Epithelial cell of prostate (primary cell): ENCODE data around the gene DCHS2.

Experiments used
- DNase-seq: peaks from one replicate; pipeline ENCODE4 v3.0.0-alpha.2; 2011; ENCODE audit warnings: low read depth, low spot score
- H3K27ac ChIP-seq: fragments of 450-650 bp; 2 replicates; pipeline ENCODE4 v1.5.1; 2017; ENCODE audit warnings: mild to moderate bottlenecking

Gene DCHS2

DNA sequence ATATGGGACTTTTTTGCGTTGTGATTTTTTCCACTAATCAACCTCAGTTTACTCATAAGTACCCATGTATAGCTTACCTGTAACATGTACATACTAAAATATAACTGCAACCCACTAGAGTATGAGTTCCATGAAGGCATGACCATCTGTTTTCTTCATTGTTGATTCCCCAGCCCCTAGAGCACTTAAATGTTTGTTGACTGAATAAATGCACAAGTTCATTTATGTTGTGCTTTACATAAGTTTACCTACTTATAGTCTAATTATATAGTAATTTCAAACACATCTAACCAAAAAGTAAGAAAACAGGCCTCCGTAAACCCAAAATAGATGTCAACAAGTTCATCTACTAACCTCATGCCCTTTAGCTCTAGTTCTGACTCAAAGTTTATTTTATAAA is 34.7 kb downstream of the DCHS2 start:
- H3K27ac ChIP-seq: no peak overlapping the region
- no peak for DNase-seq

DNA sequence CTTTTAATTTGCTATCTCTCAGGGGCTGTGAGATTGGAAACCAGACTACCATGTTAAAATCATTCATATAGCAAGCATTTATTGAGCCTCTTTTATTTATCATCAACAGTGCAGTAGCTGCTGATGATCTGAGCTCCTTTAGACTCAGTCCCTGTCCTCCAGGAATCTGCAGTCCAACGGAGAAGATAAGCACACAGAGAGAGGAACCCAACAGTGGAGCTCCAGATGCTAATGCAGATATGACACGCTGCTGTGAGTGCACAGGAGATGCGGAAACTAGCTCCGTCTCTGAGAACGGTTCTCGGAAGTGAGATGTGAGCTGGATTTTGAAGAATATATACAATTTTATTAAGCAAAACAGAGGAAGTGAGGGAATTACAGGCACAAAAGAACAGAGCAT is 35.4 kb downstream of the DCHS2 start:
- no peak for DNase-seq
- no peak overlapping the region for H3K27ac ChIP-seq

DNA sequence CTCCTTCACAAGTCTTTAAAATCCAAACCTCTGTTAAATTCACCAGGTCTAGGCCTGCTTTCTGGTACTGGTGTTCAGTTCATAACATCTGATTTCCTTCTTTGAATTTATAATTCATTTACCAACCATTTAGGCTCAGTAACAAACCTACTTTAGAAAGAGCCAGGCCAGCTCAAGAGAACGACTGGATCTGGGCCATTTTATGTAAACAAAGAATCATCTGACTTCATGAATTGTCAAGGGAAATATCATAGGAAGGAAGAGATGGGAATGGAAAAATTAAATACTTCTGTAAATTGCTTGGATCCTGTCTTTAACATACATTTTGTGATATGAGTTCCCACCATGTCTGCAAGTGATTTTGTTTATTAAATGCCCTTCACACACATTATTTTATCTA is 36.5 kb downstream of the DCHS2 start:
- no peak overlapping the region for H3K27ac ChIP-seq
- no peak for DNase-seq

DNA sequence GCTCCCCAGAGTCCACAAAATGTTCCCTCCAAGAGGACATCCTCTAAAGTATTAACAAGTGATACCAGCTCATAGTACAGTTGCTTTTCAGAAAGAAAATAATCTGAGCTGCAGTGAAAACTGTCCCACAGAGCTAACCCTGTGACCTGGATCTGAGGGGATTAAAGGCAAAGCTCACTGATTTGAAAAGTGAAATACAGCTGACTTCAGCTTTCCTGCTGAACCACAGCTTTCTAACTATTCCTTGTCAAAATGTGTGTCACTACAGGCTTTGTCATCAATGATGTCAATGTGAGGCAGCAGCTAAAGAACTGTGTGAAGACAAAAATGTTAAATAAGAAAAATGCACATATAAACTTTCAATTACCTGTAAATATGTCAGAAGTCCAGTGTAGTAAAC is 36.9 kb downstream of the DCHS2 start:
- DNase-seq: no peak
- H3K27ac ChIP-seq: no peak overlapping the region

DNA sequence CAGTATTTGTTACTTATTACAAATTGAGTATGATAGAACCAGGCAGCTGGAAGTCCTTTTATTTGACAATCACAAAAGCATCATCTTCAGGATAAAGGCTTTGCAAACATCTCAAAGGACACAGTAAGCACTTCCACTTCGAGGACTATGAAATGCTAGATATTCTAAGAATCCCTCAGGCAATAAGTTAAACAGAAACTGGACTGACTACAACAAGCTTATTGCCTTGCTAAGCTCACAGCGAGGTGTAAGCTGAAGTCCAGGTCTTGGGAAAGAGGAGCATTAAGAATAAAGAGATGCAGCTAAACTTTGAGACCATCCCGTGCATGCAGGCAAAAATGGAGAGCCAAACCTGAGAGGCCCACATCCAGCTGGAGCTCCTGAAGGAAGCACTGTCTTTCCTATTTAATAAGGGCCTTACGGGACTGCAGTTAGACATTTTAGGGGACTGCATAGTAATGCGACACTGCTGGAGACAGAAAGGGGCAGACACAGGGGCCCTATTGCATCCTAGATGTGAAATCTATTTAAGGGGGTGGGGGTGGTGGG is 38.7 kb downstream of the DCHS2 start:
- no peak for DNase-seq
- H3K27ac ChIP-seq: no peak overlapping the region

DNA sequence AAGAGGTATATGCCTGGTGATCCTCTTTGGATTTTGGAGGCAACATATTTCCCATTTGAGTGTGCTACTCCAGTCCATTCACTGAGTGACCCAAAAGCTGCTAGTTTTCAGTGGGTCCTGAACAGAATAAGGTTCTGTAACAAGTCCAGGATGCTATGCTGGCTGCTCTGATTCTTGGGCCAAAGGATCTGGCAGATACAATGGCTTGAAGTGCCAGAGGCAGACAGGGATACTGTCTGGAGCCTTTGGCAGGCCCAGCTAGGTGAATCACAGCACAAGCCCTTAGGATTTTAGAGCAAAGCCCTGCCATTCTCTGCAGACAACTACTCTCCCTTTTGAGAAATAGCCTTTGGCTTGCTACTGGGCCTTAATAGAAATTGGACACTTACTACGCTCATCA is 40.6 kb downstream of the DCHS2 start:
- H3K27ac ChIP-seq: no peak overlapping the region
- DNase-seq: no peak

DNA sequence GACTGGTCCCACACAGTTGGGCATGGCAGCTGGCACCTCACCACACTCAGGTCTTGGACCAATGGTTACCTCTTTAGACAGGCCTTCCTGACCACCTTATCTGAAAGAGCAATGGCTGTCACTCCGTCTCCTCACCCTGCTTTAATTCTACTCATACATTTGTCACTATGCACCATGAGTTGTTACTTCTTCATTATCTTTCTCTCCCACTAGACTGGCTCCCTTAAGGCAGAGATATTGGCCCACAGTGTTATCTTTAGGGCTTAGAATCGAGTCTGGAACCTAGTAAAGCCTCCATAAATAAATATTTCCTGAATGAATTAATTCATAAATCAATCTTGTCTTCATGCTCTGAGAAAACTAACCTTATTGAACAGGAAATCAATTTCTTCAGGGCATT is 46.6 kb downstream of the DCHS2 start:
- DNase-seq: no peak
- H3K27ac ChIP-seq: no peak overlapping the region

DNA sequence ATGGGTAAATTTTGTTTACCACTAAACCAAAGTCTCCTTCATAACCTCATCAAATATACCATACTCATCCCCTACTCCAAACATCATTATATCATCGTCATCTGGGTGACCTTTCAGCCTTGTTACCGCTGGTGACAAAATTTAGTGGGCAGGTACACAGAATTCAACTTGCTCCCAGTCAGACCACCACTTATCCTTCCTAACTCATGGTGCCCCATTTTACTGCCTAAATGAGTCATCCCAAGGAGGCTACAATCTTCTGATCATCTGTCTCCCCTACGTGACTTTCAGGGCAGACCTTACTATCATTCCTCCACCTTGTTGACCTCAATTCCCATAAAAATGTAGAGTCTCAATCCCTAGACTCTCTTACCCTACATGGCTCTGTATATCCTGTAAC is 49.6 kb downstream of the DCHS2 start:
- no peak overlapping the region for H3K27ac ChIP-seq
- no peak for DNase-seq

DNA sequence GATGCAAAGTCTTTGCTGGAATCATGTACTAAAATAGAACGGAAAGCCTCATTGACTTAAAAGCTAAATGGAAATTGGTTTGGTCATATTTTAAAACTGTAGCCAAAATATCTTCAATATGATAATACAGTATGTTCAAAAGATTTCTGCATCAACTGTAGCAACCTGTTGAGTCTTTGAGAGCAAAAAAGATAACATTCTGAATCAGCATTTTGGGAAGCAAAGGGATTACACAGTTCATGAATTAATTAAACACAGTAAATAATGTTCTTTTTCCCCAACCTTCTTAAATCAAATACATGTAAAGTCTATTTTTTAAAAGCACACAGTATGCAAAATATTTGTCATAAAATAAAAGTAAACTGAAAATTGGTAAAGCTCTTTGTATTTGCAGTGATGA is 50.5 kb downstream of the DCHS2 start:
- no peak overlapping the region for H3K27ac ChIP-seq
- no peak for DNase-seq

DNA sequence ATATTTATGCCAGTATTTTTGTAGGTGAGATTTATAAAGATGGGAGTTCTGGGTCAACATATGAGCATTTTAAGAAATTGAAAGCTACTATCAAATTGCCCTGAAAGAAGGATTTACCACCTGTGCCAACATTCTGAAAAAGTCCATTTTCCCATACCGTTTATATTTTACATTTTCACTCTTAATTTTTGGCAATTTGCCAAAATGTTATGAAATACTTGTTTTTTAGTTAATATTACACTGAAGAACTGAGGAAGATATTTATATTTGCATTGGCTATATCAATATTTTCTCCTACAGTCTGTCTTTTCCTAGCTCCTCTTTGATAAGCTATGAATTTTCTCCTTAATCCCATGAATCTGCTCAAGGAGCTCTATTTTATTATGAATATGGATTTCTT is 52.4 kb downstream of the DCHS2 start:
- no peak overlapping the region for H3K27ac ChIP-seq
- DNase-seq: no peak

DNA sequence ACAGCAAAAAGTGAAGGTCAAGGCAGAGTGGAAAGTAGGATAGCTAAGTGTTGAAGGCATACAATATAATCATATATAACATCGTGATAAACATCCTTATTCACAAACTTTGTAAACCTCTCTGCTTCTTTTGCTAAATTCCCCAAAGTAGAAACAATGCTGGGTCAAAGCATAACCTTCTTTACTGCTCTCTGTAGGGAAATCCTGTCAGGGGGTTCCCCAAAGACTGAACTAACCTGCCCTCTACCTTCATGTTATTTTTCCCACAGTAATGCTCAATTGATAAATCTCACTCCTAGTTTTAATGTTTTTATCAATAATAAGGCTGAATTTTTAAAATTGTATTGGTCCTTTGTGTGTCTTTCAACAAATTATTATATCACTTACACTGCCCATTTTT is 55.7 kb downstream of the DCHS2 start:
- H3K27ac ChIP-seq: no peak overlapping the region
- DNase-seq: no peak

DNA sequence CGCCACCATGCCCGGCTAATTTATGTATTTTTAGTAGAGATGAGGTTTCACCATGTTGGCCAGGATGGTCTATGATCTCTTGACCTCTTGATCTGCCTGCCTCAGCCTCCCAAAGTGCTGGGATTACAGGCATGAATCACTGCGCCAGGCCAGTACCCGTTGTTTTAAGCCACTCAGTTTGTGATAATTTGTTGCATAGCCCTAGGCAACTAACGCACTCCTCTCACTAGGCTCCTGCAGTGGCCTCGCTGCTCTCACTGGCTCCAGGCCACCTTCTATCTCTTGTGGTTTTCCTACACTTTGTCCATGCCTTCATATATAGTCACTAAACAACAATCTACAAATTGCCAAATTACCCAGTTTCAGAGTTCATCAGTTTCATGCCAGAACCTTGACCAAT is 58.1 kb downstream of the DCHS2 start:
- no peak for DNase-seq
- H3K27ac ChIP-seq: no peak overlapping the region

DNA sequence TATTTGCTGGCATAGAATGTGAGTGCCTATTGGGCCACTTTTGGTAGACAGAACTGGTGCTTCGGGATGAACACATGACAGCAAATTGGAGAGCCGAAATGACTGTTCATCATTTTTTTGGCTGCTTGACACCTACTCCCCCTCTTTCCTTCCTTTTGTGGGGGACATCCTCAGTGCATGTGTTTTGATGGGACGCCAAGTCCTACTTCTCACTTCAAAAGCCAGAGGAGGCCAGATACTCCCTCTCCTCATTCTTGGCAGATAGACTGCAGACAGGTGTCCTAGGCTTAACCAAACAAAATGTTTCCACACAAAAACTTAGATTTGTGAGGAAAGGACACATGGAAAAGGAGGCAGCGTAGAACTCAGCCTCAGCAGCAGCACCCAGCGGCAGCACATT is 62.4 kb downstream of the DCHS2 start:
- DNase-seq: no peak
- H3K27ac ChIP-seq: no peak overlapping the region

DNA sequence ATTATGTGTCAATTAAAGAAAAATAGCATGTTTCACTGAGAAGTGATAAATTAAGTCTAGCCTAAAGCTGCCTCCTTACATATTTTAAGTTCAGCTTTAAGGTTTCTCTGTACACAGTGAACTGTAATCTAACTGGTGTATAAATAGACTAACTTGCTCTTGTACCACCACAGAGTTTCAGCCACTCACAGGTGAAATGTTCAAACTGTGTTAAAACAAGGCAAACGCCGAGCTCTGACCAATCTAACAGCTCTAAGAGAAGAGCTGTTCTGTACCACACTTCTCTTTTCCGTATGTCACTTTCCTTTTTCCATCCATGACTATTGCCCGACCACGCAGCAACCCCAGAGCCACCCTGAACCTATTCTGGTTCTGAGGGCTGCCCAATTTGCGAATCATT is 64.5 kb downstream of the DCHS2 start:
- DNase-seq: no peak
- H3K27ac ChIP-seq: no peak overlapping the region

DNA sequence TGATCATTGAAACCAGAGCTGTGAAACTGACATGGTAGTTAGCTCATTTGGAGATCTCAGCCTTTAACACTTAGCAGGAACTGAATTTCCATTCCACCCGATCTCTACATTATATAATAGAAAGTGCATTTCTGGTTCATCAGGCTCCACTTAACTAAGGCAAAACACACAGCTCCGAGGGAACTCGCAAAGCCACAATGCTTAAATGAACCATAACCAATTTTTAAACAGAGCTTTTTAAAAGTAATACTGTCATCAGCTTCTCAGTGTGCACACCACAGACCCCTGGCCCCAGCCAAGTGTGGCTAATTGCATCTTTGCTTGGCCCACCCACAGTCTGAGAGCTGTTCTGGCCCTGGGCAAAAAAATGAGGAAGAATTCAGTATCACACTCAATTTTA is 66.1 kb downstream of the DCHS2 start:
- H3K27ac ChIP-seq: no peak overlapping the region
- no peak for DNase-seq

DNA sequence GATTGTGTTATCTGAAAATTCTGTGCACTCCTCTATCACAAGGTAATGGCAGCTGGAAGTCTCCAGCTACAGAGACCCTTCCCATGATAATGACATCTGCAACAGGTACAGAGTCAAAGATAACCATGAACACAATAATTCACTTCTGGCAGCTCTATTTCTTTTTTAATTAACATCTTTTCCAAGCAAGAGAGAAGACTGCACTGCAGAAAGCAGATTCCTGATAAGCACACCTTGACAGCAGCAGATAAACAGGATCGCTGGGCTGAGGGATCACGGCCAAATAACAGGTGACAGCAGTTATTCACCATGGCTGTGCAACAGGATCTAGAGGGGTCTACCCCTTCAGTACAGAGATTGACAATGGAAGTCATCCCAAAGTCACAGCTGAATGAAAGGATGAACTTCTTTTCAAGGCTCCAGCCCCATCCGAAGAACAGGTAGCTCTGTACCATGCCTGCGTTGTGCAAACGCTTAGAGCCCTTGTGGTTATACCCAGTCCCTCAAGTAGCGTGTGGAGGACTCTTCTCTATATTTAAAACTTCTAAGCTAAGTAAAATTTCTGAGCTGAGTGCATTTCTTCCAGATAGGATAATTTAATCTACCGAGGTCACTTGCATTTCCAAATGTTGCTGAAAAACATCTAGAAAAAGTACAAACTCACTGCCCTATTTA is 66.7 kb downstream of the DCHS2 start:
- no peak overlapping the region for H3K27ac ChIP-seq
- no peak for DNase-seq

DNA sequence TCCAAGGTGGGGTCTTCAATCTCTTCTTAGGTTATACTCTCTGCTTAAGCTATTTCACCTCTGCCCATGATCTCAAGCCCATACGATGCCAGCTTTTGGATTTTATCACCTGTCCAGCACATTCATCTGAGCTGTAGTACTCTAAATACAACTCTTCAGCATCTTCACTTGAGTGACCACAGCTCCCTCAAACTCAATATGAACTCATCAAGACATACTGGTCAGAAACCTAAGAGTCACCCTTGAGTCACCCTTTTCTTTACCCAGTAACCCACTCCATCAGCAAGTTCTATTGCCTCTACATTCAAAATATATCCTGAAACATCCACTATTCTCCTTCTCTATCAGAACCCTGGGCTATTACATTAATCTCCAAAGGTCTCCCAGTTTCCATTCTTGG is 69.4 kb downstream of the DCHS2 start:
- no peak overlapping the region for H3K27ac ChIP-seq
- DNase-seq: no peak

DNA sequence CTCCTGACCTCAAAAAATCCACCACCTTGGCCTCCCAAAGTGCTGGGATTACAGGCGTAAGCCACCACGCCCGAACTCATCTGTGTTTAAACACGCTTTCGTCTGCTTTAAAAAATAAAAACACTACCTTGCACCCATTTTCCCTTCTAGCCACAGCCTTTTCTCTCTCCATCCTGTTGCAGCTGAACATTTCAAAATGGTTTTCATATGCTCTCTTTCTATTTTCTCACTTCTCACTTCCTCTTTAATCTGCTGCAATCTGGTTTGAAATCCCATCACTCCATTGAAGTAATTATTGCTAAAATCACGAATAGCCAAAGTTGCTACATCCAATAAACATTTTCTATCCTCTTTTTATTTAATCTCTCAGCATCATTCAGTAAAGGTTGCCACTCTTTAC is 70.0 kb downstream of the DCHS2 start:
- no peak for DNase-seq
- no peak overlapping the region for H3K27ac ChIP-seq

DNA sequence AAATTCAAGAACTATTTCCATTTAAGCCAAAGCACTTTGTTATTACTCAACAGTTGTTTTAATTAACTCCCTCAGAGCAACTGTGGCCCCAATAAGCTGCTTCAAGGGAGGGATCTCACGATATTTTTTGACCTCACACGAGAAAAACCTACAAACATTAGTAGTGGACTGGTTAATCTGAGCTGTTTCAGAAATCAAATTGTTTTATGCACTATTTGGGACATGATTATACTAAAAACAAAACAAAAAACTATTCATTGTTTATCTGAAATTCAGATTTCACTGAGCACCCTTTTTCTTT is 74.3 kb downstream of the DCHS2 start:
- DNase-seq: no peak
- H3K27ac ChIP-seq: no peak overlapping the region

DNA sequence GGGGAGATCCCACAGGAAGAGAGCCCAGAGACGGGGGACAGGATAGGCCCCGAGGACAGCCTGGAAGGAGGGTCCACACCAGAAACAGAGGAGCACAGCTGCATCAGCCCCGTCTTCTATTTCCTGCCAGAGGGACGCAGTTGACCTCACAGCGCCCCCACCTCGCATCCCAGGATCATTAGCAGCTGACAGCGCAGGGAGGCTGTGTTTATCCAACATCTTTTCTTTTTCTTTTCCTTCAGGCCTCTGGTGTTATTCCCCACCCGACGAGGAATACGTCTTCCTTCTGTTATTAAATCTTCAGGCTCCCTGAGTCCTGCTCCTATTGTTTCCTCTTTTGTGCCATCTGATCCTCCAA is 75.4 kb downstream of the DCHS2 start:
- DNase-seq: no peak
- no peak overlapping the region for H3K27ac ChIP-seq

DNA sequence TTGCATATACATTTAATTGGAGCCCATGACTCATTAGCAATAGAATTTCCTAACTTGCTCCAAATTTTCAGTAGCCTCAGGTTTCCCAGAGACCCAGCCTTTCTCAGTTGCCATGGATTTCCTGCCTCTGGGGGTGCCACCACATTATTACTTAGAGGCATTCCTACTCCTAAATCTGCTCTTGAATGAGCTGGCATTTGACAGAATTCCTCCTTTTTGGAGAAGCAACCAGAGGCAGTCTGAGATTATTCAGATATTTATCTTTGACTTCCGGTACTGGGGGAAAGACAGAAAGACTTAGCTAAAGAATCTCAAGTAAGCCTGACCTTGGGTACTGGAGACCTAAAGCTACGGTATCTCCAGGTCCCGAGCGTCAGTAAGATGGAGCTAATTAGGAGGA is 76.3 kb downstream of the DCHS2 start:
- DNase-seq: no peak

DNA sequence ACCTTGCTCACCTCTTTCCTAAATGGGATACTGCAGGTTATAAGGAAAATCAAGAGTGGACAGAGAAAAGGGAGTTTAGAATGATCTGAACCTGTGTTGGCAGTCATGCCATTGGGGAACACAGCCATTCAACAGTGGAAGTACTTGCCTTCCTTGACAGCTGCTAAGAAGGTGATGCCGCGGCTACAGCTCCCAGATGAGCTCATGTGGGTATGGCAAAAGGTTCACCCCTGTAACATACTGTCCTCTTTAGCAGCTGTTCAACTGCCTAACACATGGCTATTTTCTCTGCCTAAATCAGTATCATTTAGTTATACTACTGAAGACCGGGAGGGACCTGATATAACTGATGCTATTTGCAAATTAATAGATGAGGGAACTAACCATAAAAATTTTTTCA is 76.8 kb downstream of the DCHS2 start:
- H3K27ac ChIP-seq: no peak overlapping the region
- no peak for DNase-seq

More for the DNA sequence above, 76.3 kb downstream of the DCHS2 start:
- H3K27ac ChIP-seq: no peak overlapping the region

DNA sequence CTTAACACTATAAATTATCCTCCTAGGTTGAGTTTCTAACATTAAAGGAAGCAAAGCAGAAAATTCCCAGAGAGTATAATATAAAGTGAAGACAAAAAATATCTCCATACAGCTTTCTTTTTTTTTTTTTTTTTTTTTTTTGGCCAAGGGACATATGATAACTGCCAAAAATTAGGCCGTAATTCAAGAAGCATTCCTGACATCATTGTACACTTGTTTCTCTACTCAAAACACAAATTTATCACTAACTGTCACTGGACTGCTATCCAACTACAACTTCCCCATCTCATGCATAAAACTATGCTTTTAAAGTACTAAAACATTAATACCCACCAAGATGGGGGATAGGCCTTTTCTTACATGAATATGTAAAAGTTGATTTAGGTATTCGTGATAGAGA is 77.2 kb downstream of the DCHS2 start:
- DNase-seq: no peak
- H3K27ac ChIP-seq: no peak overlapping the region
